ENCODE data around the gene NR1H3. TPM values are rescaled to one million over a fixed set of nuclear protein-coding genes. Genes with fewer than 3 reads are reported as not detected.

The NR1H3 gene
- total and polyA plus RNA-seq, 7 donors, result 3.9 to 12.6 (median 6.2) TPM

DNA sequence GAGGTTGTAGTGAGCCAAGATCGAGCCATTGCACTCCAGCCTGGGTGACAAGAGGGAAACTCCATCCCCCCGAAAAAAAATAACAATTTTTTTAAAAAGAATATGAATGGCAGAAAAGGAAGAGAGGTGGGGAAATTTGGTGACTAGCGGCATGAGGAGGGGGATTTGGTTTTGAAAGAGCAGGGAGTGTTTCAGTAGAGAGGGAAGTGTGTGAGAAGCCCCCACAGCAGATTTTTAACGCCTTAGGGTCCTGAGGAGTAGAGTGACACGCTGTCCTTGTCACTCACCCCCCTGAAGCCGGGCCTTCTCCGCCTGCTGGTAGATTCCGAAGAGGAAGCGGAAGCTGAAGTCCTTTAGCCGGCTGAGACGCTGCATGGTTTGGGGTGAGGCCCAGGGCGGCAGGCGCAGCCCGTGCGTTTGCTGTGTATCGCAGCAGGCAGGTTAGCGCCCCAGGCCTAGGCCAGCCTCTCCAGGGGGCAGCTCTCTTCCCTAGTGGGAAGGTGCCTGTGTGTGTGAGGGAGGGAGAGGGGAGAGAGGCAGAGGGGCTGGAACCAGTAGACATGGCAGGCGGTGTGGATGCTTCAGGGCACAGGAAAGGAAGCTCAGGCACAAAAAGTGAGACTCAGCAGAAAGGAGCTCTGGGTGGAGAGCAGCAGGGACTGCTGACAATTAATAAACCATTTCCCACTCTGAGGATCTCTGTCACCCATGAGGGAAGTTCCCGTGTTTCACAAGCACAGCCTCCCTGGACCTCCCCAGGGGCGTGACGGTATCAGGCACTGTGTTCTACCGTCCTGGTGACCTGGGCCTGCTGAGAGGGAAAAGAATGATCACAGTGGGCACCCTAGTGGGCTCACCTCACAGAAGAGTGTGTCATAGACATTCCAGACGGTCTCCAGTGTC is 13.1 kb upstream of the NR1H3 start:
- intact Hi-C loops (cut with DNase I), result loop anchor here in 1 of 2 donors (5.0 kb wide), 1 partner anchor 57 kb away; the partner anchor contains the start of gene PACSIN3
- 90 to 92% (median 91%) methylated on average over 23 of the region's 23 CpGs for WGBS, 3 donors
- DNase-seq, result peak in 1 of 2 donors; percentile 54
- Histone ChIP-seq H3K9me3 (no peaks in the 10 kb centered on the region), H3K27ac (no peak overlapping the region), H3K4me3 (no peak overlapping the region), H3K4me1 (peaks cover 15% of the 10 kb centered on the region), H3K27me3 (ENCODE audit: insufficient read depth in 3 of 3, low read length in 2 of 3) (no peaks in the 10 kb centered on the region), H3K36me3 (ENCODE audit: insufficient read depth in 1 of 2, low read depth in 1 of 2) (peaks cover 4 to 80% of the 10 kb centered on the region in 2 donors)
- TF ChIP-seq, protein P1, sequence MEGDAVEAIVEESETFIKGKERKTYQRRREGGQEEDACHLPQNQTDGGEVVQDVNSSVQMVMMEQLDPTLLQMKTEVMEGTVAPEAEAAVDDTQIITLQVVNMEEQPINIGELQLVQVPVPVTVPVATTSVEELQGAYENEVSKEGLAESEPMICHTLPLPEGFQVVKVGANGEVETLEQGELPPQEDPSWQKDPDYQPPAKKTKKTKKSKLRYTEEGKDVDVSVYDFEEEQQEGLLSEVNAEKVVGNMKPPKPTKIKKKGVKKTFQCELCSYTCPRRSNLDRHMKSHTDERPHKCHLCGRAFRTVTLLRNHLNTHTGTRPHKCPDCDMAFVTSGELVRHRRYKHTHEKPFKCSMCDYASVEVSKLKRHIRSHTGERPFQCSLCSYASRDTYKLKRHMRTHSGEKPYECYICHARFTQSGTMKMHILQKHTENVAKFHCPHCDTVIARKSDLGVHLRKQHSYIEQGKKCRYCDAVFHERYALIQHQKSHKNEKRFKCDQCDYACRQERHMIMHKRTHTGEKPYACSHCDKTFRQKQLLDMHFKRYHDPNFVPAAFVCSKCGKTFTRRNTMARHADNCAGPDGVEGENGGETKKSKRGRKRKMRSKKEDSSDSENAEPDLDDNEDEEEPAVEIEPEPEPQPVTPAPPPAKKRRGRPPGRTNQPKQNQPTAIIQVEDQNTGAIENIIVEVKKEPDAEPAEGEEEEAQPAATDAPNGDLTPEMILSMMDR (IDR thresholded peaks at IDR 0.05), result no peak
- ATAC-seq, result no peak

DNA sequence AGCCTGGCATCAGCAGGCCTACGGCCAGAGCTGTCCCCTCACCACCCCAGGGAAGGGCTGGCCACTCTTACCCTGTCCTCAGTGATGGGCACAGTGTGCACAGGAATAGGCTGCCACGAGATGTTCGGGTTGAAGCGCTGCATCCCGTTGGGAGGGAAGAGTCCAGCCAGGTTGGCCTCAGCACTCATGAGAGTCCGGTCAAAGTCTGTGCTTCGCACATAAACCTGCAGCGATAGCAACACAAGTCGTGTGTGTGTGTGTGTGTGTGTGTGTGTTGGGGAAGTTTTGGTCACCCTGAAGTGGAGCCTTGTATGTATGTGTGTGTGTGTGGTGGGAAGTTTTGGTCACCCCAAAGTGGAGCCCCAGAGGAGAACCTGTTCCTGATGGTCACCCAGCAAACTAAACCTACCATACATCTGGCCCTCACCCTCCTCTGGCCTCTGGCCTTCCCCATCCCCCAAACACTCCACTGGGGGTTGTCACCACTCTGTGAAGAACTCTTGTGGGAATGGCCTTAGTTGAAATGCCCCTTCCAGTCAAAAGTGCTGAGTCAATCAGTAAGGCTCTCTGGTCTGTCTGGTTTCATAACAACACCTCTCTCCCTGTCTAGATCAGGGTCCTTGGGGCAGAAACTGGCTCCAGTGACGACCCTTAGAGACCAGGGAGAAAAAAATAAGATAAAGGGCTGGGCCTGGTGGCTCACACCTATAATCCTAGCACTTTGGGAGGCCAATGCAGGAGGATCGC is 12.0 kb upstream of the NR1H3 start:
- no peak overlapping the region for H3K27ac ChIP-seq
- DNase-seq, result no peak
- H3K36me3 ChIP-seq (ENCODE audit: insufficient read depth in 1 of 2, low read depth in 1 of 2), result peaks cover 0 to 69% of the 10 kb centered on the region in 2 donors
- TF ChIP-seq, protein P1 (IDR thresholded peaks at IDR 0.05), result no peak
- no peak for ATAC-seq
- intact Hi-C loops (cut with DNase I), result loop anchor here in 1 of 2 donors (5.0 kb wide), 1 partner anchor 58 kb away; the partner anchor contains the start of gene PACSIN3
- no peak overlapping the region for H3K4me3 ChIP-seq
- H3K9me3 ChIP-seq, result no peaks in the 10 kb centered on the region
- H3K4me1 ChIP-seq, result peaks cover 16% of the 10 kb centered on the region
- WGBS, 3 donors, result 83 to 90% (median 90%) methylated on average over 11 of the region's 11 CpGs
- H3K27me3 ChIP-seq (ENCODE audit: insufficient read depth in 3 of 3, low read length in 2 of 3), result no peaks in the 10 kb centered on the region

DNA sequence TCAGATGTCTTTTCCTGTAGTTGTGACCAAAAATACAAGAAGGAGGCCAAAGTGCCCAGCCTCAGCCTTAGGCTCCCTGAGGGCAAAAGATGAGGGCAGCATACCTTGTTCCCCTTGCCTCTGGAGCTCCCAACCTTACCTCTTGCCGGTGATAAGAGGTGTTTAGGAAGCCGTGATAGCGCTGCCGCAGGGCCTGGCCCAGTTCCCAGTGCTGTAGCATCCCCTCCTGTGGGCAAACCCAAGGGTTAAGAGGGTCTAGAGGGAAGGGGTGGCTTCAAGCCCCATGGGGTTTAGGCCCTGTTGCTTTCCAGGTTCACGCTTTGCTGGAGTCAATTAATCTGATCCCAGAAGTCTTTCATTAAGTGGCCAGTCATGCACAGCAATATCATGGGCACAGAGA is 10.3 kb upstream of the NR1H3 start:
- Histone ChIP-seq H3K4me3 (peak overlapping the region; percentile 66), H3K27ac (peak overlapping the region; percentile 89), H3K9me3 (no peaks in the 10 kb centered on the region), H3K4me1 (peaks cover 16% of the 10 kb centered on the region), H3K27me3 (ENCODE audit: insufficient read depth in 3 of 3, low read length in 2 of 3) (no peaks in the 10 kb centered on the region), H3K36me3 (ENCODE audit: insufficient read depth in 1 of 2, low read depth in 1 of 2) (peaks cover 0 to 52% of the 10 kb centered on the region in 2 donors)
- TF ChIP-seq, protein P1 (IDR thresholded peaks at IDR 0.05), result no peak
- intact Hi-C loops (cut with DNase I), result loop anchor here in 1 of 2 donors (5.0 kb wide), 1 partner anchor 60 kb away; the partner anchor contains the start of gene PACSIN3
- 89 to 90% (median 90%) methylated on average over 5 of the region's 5 CpGs for WGBS, 3 donors
- DNase-seq (no peak), ATAC-seq (no peak)

DNA sequence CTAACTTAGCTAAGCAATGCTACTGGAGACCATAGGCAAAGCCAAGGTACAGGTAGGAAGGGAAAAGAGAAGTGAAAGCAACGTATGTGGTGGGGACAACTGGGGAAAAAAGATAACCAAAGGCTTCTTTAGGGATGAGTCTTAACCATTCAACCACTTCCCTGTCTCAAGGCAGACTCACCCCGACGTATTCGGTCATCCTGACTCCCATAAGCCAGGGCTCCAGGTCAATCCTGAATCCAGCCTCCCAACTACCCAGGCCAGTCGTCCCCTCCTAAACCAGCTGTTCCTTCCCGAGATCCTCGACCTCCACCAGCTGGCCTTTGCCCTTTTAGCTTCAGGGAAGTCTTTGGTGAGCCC is 9.5 kb upstream of the NR1H3 start:
- Histone ChIP-seq H3K27me3 (ENCODE audit: insufficient read depth in 3 of 3, low read length in 2 of 3) (no peaks in the 10 kb centered on the region), H3K4me1 (peaks cover 16% of the 10 kb centered on the region), H3K36me3 (ENCODE audit: insufficient read depth in 1 of 2, low read depth in 1 of 2) (peaks cover 0 to 44% of the 10 kb centered on the region in 2 donors), H3K27ac (peak overlapping the region; percentile 89), H3K4me3 (peak overlapping the region; percentile 66), H3K9me3 (no peaks in the 10 kb centered on the region)
- intact Hi-C loops (cut with DNase I), result loop anchor here in 1 of 2 donors (5.0 kb wide), 1 partner anchor 61 kb away; the partner anchor contains the start of gene PACSIN3
- ATAC-seq (peak; percentile 47 to 66 (median 56)), DNase-seq (no peak)
- 1 to 3% (median 1%) methylated on average over 7 of the region's 7 CpGs for WGBS, 3 donors
- TF ChIP-seq, protein P1 (IDR thresholded peaks at IDR 0.05), result no peak
